HG02642 (cell line): ENCODE data around the gene ZC3H14.
A peak's percentile ranks its signal among the peaks of the same experiment; 100 is the strongest.

Source experiments
- ATAC-seq: cut with Tn5 transposase; IDR thresholded peaks from one replicate; pipeline ENCODE4 v1.9.1; 2021; ENCODE audit warnings: mild to moderate bottlenecking; ENCODE audit not compliant: unreplicated experiment, poor library complexity

The ZC3H14 gene

GRCh38 chr14:88668448-88669116 lies 105.7 kb downstream of the ZC3H14 start:
- ATAC-seq: peak; percentile 71

GRCh38 chr14:88669346-88669745 lies 106.5 kb downstream of the ZC3H14 start:
- ATAC-seq: no peak
